ENCODE data around the gene TMEM179. TPM values are rescaled to one million over a fixed set of nuclear protein-coding genes. Genes with fewer than 3 reads are reported as not detected.

TMEM179 gene
- total RNA-seq, 4 donors from 2014 or later, result 3.1 TPM; not detected in 3

DNA sequence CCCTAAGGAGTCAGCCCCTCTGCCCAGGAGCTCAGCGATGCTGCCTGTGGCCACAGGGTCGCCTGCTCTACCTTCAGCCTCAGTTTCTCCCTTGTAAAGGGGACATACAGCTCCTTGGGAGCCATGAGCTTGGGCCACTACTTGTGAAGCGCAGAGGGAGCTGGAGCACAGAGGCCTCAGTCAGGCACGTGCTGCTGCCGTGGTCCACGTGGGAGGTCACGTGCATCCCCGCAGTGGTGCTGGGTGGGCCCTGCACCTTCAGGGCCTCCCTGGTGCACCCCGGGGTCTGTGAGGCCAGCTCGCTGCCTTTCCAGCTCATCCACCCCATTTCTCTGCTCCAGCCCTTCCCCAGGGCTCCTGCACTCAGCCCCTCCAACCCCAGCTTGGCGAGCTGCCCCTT lies 36.0 kb downstream of the TMEM179 start:
- DNase-seq, result no peak
- intact Hi-C loops (cut with DNase I), result no loop called here
- WGBS, 2 donors, result 88 to 89% methylated on average over 10 to 11 of the region's 11 CpGs
- H3K36me3 ChIP-seq, result no peaks in the 10 kb centered on the region
- H3K27ac ChIP-seq, result no peak overlapping the region
- H3K27me3 ChIP-seq, result no peaks in the 10 kb centered on the region
- peaks cover 0 to 8% of the 10 kb centered on the region in 2 donors for H3K4me1 ChIP-seq
- TF ChIP-seq, protein P1, sequence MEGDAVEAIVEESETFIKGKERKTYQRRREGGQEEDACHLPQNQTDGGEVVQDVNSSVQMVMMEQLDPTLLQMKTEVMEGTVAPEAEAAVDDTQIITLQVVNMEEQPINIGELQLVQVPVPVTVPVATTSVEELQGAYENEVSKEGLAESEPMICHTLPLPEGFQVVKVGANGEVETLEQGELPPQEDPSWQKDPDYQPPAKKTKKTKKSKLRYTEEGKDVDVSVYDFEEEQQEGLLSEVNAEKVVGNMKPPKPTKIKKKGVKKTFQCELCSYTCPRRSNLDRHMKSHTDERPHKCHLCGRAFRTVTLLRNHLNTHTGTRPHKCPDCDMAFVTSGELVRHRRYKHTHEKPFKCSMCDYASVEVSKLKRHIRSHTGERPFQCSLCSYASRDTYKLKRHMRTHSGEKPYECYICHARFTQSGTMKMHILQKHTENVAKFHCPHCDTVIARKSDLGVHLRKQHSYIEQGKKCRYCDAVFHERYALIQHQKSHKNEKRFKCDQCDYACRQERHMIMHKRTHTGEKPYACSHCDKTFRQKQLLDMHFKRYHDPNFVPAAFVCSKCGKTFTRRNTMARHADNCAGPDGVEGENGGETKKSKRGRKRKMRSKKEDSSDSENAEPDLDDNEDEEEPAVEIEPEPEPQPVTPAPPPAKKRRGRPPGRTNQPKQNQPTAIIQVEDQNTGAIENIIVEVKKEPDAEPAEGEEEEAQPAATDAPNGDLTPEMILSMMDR (IDR thresholded peaks at IDR 0.05), result no peak
- TF ChIP-seq POLR2A (IDR thresholded peaks at IDR 0.05), result no peak
- no peaks in the 10 kb centered on the region for H3K9me3 ChIP-seq
- no peak overlapping the region for H3K4me3 ChIP-seq (replicated peaks in 1 of 3)

DNA sequence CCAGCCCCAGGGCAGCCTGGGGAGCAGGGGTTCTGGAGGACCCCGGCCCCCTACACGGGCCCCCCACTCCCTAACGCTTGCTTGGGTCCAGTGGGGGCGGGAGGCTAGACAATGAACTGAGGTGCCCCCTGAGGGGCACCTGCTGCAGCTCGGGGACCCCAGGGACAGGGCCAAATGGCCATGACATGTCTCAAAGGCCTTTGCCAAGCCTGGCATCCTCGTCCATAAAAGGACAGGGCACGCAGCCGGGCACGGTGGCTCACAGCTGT lies 36.7 kb downstream of the TMEM179 start:
- peaks cover 0 to 16% of the 10 kb centered on the region in 2 donors for H3K4me1 ChIP-seq
- intact Hi-C loops (cut with DNase I), result no loop called here

DNA sequence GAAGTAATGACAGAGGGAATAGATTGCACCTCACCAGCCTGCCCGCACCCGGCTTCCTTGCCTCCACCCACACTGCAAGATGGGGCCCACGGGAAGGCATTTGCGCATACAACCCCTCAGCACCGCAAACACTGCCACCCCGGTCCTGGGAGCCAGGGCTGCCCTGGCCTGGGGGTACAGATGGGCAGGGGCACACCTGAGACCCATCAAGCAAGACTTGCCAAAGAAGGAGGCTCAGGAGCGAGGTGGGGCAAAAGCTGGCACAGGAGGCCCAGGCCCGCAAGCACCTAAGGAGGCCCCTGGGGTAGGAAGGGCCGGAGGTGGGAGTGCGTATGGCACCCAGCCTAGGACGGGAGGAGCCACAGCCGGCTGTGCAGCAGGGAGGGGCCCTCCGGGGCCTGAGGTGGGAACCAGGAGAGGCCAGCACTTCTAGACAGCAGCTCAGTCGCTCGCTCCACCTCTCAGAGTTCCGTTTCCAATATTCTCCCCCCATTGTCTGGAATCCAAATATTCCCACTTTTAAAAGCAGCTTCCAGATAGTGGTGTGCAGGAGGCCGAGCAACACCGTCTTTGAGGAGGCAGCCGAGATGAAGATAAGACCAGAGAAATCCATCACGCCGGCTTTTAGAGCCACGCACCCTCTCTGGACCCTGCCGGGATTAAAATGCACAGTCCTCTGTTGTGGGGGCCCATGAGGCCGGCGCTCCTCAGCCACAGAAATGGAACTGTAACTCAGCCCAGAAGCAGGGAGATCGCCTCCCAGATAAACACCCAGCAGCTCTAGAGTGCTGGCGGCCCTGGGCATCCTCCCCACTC lies 37.2 kb downstream of the TMEM179 start:
- no peak for DNase-seq
- Histone ChIP-seq H3K9me3 (no peaks in the 10 kb centered on the region), H3K27me3 (no peaks in the 10 kb centered on the region), H3K4me3 (replicated peaks in 1 of 3) (no peak overlapping the region), H3K4me1 (peaks cover 0 to 21% of the 10 kb centered on the region in 2 donors), H3K36me3 (no peaks in the 10 kb centered on the region), H3K27ac (no peak overlapping the region)
- TF ChIP-seq POLR2A (IDR thresholded peaks at IDR 0.05), result no peak
- TF ChIP-seq, protein P1 (IDR thresholded peaks at IDR 0.05), result no peak
- intact Hi-C loops (cut with DNase I), result no loop called here
- WGBS, 2 donors, result 63 to 68% methylated on average over 9 to 27 of the region's 27 CpGs

More for the DNA sequence above, 36.7 kb downstream of the TMEM179 start:
- Histone ChIP-seq H3K27me3 (no peaks in the 10 kb centered on the region), H3K4me3 (replicated peaks in 1 of 3) (no peak overlapping the region), H3K9me3 (no peaks in the 10 kb centered on the region), H3K36me3 (no peaks in the 10 kb centered on the region), H3K27ac (no peak overlapping the region)
- TF ChIP-seq POLR2A (IDR thresholded peaks at IDR 0.05), result no peak
- TF ChIP-seq, protein P1 (IDR thresholded peaks at IDR 0.05), result no peak
- WGBS, 2 donors, result 84% methylated on average over 7 of the region's 9 CpGs; no CpG with 5 or more reads in 1 of the 2 donors
- no peak for DNase-seq

DNA sequence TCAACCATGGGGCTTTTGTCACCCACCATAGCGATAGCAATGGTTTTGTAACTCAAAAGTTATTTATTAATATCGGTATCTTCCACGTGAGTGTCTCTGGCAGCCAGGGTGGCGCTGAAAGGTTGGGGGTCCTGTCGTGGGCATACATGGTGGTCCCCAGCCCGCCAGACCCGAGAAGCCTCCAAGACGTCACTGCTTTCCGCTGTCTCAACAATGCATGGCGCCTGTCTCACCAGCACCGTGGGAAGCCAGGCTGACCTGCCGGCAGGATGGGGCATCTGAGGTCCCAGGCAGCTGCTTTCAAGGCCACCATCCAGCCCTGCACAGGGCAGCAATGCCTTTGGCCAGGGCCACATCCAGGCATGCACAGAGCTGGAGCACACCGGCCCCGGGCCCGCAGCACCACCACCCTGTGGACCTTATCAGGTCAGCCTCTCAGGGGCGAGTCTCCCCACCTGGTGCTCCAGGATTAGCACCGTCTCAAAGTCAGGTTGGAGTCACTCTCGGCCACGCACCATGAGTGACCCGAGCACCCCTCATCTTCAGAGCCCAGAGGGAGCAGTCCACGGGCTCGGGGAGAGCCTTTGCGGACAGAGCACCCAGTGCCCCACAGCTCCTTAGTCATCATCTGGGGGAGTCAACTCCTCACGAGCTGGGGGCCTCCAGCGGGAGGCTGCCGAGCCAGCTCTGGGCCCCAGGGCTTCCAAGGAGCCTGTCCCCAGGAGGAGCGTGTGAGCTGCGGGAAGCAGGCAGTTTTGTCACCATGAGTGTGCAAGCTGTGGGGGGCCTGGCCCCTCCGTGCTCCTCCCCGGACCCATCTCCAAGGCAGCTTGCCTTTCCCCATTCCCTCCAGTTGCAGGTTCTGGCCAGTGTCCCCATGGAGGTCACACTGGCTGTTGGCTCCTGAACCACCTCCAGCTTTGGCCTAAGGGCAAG lies 39.6 kb downstream of the TMEM179 start:
- Histone ChIP-seq H3K36me3 (no peaks in the 10 kb centered on the region), H3K4me3 (replicated peaks in 1 of 3) (no peak overlapping the region), H3K27ac (no peak overlapping the region), H3K4me1 (peaks cover 7 to 44% of the 10 kb centered on the region in 2 donors), H3K9me3 (no peaks in the 10 kb centered on the region), H3K27me3 (no peaks in the 10 kb centered on the region)
- intact Hi-C loops (cut with DNase I), result loop anchor here (2.0 to 5.0 kb wide), 2 partner anchors 428 to 483 kb away; no protein-coding TSS in a partner anchor
- TF ChIP-seq POLR2A (IDR thresholded peaks at IDR 0.05), result no peak
- TF ChIP-seq, protein P1 (IDR thresholded peaks at IDR 0.05), result no peak
- no peak for DNase-seq
- WGBS, 2 donors, result 80 to 86% methylated on average over 19 to 21 of the region's 30 CpGs
